PFSK-1 (cell line): Measurements from ENCODE around the gene ZRANB2.

Experiments
- FOXP2 ChIP-seq: optimal IDR thresholded peaks from 2 replicates; pipeline ENCODE3; 2011; ENCODE audit warnings: borderline replicate concordance, control low read depth, inconsistent platforms; ENCODE audit not compliant: insufficient read depth; ENCODE audit errors: extremely low read length, extremely low read depth
- POLR2AphosphoS5 ChIP-seq: IDR thresholded peaks from 2 replicates; pipeline ENCODE4 v1.6.1; 2012; ENCODE audit warnings: low read depth, mild to moderate bottlenecking, control low read depth, low read length, moderate library complexity
- SIN3A ChIP-seq: IDR thresholded peaks from 2 replicates; pipeline ENCODE4 v1.6.1; 2012; ENCODE audit warnings: mild to moderate bottlenecking, low read length, moderate library complexity, borderline replicate concordance; ENCODE audit not compliant: insufficient read depth
- TAF1 ChIP-seq: IDR thresholded peaks from 2 replicates; pipeline ENCODE4 v1.6.1; 2012; ENCODE audit warnings: low read length, control low read depth, borderline replicate concordance; ENCODE audit not compliant: insufficient read depth
- TF ChIP-seq, protein P1 (sequence below), 2 experiments: IDR thresholded peaks; 2 replicates each; pipeline versions ENCODE4 v1.6.1 to v1.8.0; 2011 to 2012; ENCODE audit warnings: low read depth in 2 of 2, low read length in 2 of 2, control low read depth in 1 of 2, inconsistent platforms in 1 of 2, mild to moderate bottlenecking in 1 of 2, moderate library complexity in 1 of 2; ENCODE audit not compliant: insufficient read depth in 1 of 2

DNA sequence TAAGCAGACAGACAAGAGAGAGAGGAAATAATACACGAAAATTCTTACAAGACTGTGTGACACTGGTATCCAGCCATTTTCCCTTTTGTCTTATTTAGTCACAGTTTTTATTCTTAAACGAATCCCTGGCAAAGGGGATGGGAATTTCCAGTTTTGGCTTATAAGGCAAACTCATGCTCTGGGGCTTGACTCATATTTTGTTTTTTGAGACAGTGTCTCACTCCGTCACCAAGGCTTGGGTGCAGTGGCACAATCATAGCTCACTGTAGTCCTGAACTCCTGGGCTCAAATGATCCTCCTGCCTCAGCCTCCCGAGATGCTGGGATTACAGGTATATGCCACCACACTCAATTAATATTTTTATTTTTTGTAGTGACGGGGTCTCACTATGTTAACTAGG is 65.1 kb downstream of the ZRANB2 start:
- TF ChIP-seq TAF1, result no peak
- TF ChIP-seq POLR2AphosphoS5, result no peak
- TF ChIP-seq, protein P1, sequence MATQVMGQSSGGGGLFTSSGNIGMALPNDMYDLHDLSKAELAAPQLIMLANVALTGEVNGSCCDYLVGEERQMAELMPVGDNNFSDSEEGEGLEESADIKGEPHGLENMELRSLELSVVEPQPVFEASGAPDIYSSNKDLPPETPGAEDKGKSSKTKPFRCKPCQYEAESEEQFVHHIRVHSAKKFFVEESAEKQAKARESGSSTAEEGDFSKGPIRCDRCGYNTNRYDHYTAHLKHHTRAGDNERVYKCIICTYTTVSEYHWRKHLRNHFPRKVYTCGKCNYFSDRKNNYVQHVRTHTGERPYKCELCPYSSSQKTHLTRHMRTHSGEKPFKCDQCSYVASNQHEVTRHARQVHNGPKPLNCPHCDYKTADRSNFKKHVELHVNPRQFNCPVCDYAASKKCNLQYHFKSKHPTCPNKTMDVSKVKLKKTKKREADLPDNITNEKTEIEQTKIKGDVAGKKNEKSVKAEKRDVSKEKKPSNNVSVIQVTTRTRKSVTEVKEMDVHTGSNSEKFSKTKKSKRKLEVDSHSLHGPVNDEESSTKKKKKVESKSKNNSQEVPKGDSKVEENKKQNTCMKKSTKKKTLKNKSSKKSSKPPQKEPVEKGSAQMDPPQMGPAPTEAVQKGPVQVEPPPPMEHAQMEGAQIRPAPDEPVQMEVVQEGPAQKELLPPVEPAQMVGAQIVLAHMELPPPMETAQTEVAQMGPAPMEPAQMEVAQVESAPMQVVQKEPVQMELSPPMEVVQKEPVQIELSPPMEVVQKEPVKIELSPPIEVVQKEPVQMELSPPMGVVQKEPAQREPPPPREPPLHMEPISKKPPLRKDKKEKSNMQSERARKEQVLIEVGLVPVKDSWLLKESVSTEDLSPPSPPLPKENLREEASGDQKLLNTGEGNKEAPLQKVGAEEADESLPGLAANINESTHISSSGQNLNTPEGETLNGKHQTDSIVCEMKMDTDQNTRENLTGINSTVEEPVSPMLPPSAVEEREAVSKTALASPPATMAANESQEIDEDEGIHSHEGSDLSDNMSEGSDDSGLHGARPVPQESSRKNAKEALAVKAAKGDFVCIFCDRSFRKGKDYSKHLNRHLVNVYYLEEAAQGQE (IDR thresholded peaks at IDR 0.05; ENCODE audit: insufficient read depth in 1 of 2, low read depth in 2 of 2, low read length in 2 of 2), result no peak
- TF ChIP-seq SIN3A, result no peak
- TF ChIP-seq FOXP2, result no peak
